ENCODE results near the gene PIERCE2. TPM values are rescaled to one million over a fixed set of nuclear protein-coding genes. Genes with fewer than 3 reads are reported as not detected.

The PIERCE2 gene
- polyA plus RNA-seq, 2 donors, result 0.73 to 2.1 TPM

GRCh38 chr15:55461447-55461846 lies 53.2 kb downstream of the PIERCE2 start:
- WGBS, 2 donors, result 91 to 94% methylated on average over 4 of the region's 4 CpGs
- peaks cover 0 to 2% of the 10 kb centered on the region in 2 donors for H3K9me3 ChIP-seq (ENCODE audit: control insufficient read depth in 2 of 2, insufficient read depth in 1 of 2, low read depth in 1 of 2, low read length in 1 of 2)
- no peak overlapping the region for H3K27ac ChIP-seq (ENCODE audit: low read depth in 2 of 2, low read length in 1 of 2)
- no peaks in the 10 kb centered on the region for H3K36me3 ChIP-seq (ENCODE audit: control insufficient read depth in 2 of 2, insufficient read depth in 2 of 2, low read length in 1 of 2)
- H3K4me1 ChIP-seq (ENCODE audit: control insufficient read depth in 2 of 2, insufficient read depth in 2 of 2, low read length in 1 of 2), result no peaks in the 10 kb centered on the region
- H3K4me3 ChIP-seq (ENCODE audit: low read depth in 1 of 2, low read length in 2 of 2), result no peak overlapping the region
- H3K27me3 ChIP-seq (ENCODE audit: control insufficient read depth in 1 of 2, insufficient read depth in 2 of 2, low read length in 2 of 2), result no peaks in the 10 kb centered on the region

DNA sequence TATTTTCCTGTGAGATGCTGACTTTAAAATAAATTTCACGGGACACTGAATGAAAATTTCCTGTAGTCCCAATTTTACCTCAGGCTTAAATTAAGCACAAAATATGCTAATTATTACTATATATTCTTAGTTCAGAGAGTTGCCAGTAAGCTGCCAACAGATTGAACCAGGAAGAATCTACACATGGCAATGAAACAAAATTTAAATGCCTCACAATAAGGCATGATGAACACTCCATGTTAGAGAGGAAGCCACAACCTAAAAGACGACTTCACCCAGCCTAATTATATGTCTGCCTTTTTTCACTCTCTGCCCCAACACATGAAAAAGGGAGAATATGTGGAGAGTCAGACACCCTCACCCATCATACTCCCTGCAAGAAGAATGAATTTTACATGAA lies 60.0 kb downstream of the PIERCE2 start:
- H3K9me3 ChIP-seq (ENCODE audit: control insufficient read depth in 2 of 2, insufficient read depth in 1 of 2, low read depth in 1 of 2, low read length in 1 of 2), result no peaks in the 10 kb centered on the region
- no peaks in the 10 kb centered on the region for H3K27me3 ChIP-seq (ENCODE audit: control insufficient read depth in 1 of 2, insufficient read depth in 2 of 2, low read length in 2 of 2)
- WGBS, 2 donors, result 83 to 93% methylated on average over 2 of the region's 2 CpGs
- H3K4me1 ChIP-seq (ENCODE audit: control insufficient read depth in 2 of 2, insufficient read depth in 2 of 2, low read length in 1 of 2), result no peaks in the 10 kb centered on the region
- H3K4me3 ChIP-seq (ENCODE audit: low read depth in 1 of 2, low read length in 2 of 2), result no peak overlapping the region
- H3K27ac ChIP-seq (ENCODE audit: low read depth in 2 of 2, low read length in 1 of 2), result no peak overlapping the region
- no peaks in the 10 kb centered on the region for H3K36me3 ChIP-seq (ENCODE audit: control insufficient read depth in 2 of 2, insufficient read depth in 2 of 2, low read length in 1 of 2)

Other genes starting within 250 kb of the PIERCE2 start
- 10 to 100 TPM; 46.8 to 49.6 TPM for gene RSL24D1, start 211.6 kb upstream of the PIERCE2 start, polyA plus RNA-seq
- gene RAB27A, start 118.7 kb upstream of the PIERCE2 start, polyA plus RNA-seq, result 10 to 100 TPM; 10.2 to 20.9 TPM
- gene PIGBOS1, start 89.4 kb upstream of the PIERCE2 start, polyA plus RNA-seq, result 1 to 10 TPM; 9.2 to 9.5 TPM
- gene PIGB, start 89.3 kb upstream of the PIERCE2 start, polyA plus RNA-seq, result 10 to 100 TPM in 1 of 2 donors, 1 to 10 TPM in 1; 7.7 to 14.2 TPM
- 1 to 10 TPM; 5.0 to 6.7 TPM for gene CCPG1, start 136 bp upstream of the PIERCE2 start, polyA plus RNA-seq
- gene DNAAF4, start 99.7 kb downstream of the PIERCE2 start, polyA plus RNA-seq, result 1 to 10 TPM; 1.4 to 2.5 TPM
- gene PYGO1, start 179.8 kb downstream of the PIERCE2 start, polyA plus RNA-seq, result under 1 TPM; 0.62 to 0.65 TPM